HEK293 (cell line): ENCODE results near the gene FIS1.

Experiments
- CTCF ChIA-PET: fragments of 350-600 bp; formaldehyde crosslinking; extraction: SDS; loops from one replicate; lab custom pipeline; 2021; ENCODE audit warnings: antibody characterized with exemption; lab: Yijun Ruan, JAX
- POLR2A ChIA-PET: fragments of 300-600 bp; formaldehyde crosslinking; extraction: SDS; loops from one replicate; lab custom pipeline; 2020; ENCODE audit warnings: antibody characterized with exemption, inconsistent platforms; lab: Yijun Ruan, JAX
- H3K27ac ChIP-seq: fragments of 200-500 bp; sonication (Bioruptor generic); 2 replicates; pipeline ENCODE4 v1.5.1; 2014; ENCODE audit warnings: low read depth, low read length, control low read depth, inconsistent platforms; ENCODE audit errors: extremely low read depth
- H3K36me3 ChIP-seq, 2 experiments: fragments of 200-500 bp in 1 of 2; sonication (Bioruptor generic) in 1 of 2; 1 replicate in 1 of 2; 2 replicates in 1 of 2; pipeline ENCODE4 v1.5.1; 2014 to 2017; ENCODE audit warnings: inconsistent platforms in 2 of 2, low read length in 2 of 2; ENCODE audit not compliant: control insufficient read depth in 2 of 2, insufficient read depth in 1 of 2
- H3K4me1 ChIP-seq: fragments of 200-500 bp; sonication (Bioruptor generic); 2 replicates; pipeline ENCODE4 v1.5.1; 2014; ENCODE audit warnings: mild to moderate bottlenecking, low read length, inconsistent platforms; ENCODE audit not compliant: control insufficient read depth, insufficient read depth
- H3K4me3 ChIP-seq: 2 replicates; pipeline ENCODE4 v1.5.1; 2011; ENCODE audit warnings: low read depth, mild to moderate bottlenecking, control low read depth, low read length, moderate library complexity
- H3K9me3 ChIP-seq: fragments of 200-500 bp; sonication (Bioruptor generic); 2 replicates; pipeline ENCODE4 v1.5.1; 2014; ENCODE audit warnings: low read depth, low read length, inconsistent platforms; ENCODE audit not compliant: control insufficient read depth, insufficient read depth
- BCL11A ChIP-seq: fragments of 450-650 bp; formaldehyde crosslinking; IDR thresholded peaks from 2 replicates; pipeline ENCODE4 v1.5.1; 2016; ENCODE audit warnings: low read depth, missing biosample characterization, missing genetic modification characterization
- GLIS1 ChIP-seq: fragments of 450-650 bp; formaldehyde crosslinking; IDR thresholded peaks from 2 replicates; pipeline ENCODE4 v1.5.1; 2016; ENCODE audit warnings: missing biosample characterization, missing genetic modification characterization
- GLIS2 ChIP-seq: fragments of 450-650 bp; formaldehyde crosslinking; IDR thresholded peaks from 2 replicates; pipeline ENCODE4 v1.5.1; 2016; ENCODE audit warnings: missing biosample characterization, missing genetic modification characterization
- IKZF3 ChIP-seq: fragments of 450-650 bp; IDR thresholded peaks from 2 replicates; pipeline ENCODE4 v1.5.0; 2018; ENCODE audit warnings: missing biosample characterization, mild to moderate bottlenecking, missing genetic modification characterization, moderate library complexity
- MZF1 ChIP-seq: fragments of 450-650 bp; formaldehyde crosslinking; IDR thresholded peaks from 2 replicates; pipeline ENCODE4 v1.5.1; 2017; ENCODE audit warnings: missing biosample characterization, missing genetic modification characterization, borderline replicate concordance
- SCRT1 ChIP-seq: fragments of 450-650 bp; formaldehyde crosslinking; IDR thresholded peaks from 2 replicates; pipeline ENCODE4 v1.5.1; 2016; ENCODE audit warnings: missing biosample characterization, missing genetic modification characterization, borderline replicate concordance
- YY2 ChIP-seq: fragments of 450-650 bp; formaldehyde crosslinking; IDR thresholded peaks from 2 replicates; pipeline ENCODE4 v1.5.1; 2016; ENCODE audit warnings: missing biosample characterization, missing genetic modification characterization
- ZBTB1 ChIP-seq: fragments of 450-650 bp; formaldehyde crosslinking; IDR thresholded peaks from 2 replicates; pipeline ENCODE4 v1.5.1; 2016; ENCODE audit warnings: missing biosample characterization, missing genetic modification characterization
- ZBTB21 ChIP-seq: fragments of 450-650 bp; formaldehyde crosslinking; IDR thresholded peaks from 2 replicates; pipeline ENCODE4 v1.5.1; 2017; ENCODE audit warnings: missing biosample characterization, missing genetic modification characterization
- ZNF155 ChIP-seq: fragments of 450-650 bp; formaldehyde crosslinking; IDR thresholded peaks from 2 replicates; pipeline ENCODE4 v1.5.1; 2016; ENCODE audit warnings: missing biosample characterization, missing genetic modification characterization
- ZNF214 ChIP-seq: fragments of 450-650 bp; formaldehyde crosslinking; IDR thresholded peaks from 2 replicates; pipeline ENCODE4 v1.5.1; 2017; ENCODE audit warnings: missing biosample characterization, mild to moderate bottlenecking, missing genetic modification characterization, borderline replicate concordance
- ZNF23 ChIP-seq: fragments of 450-650 bp; formaldehyde crosslinking; IDR thresholded peaks from 2 replicates; pipeline ENCODE4 v1.5.1; 2016; ENCODE audit warnings: missing biosample characterization, missing genetic modification characterization, borderline replicate concordance
- ZNF302 ChIP-seq: fragments of 450-650 bp; formaldehyde crosslinking; IDR thresholded peaks from 2 replicates; pipeline ENCODE4 v1.5.1; 2016; ENCODE audit warnings: missing biosample characterization, missing genetic modification characterization, low read depth
- ZNF37A ChIP-seq: fragments of 450-650 bp; IDR thresholded peaks from 2 replicates; pipeline ENCODE4 v1.5.1; 2018; ENCODE audit warnings: missing biosample characterization, missing genetic modification characterization
- ZNF394 ChIP-seq: fragments of 450-650 bp; formaldehyde crosslinking; IDR thresholded peaks from 2 replicates; pipeline ENCODE4 v1.5.1; 2016; ENCODE audit warnings: missing biosample characterization, missing genetic modification characterization, mild to moderate bottlenecking, moderate library complexity, borderline replicate concordance
- ZNF433 ChIP-seq: fragments of 450-650 bp; formaldehyde crosslinking; IDR thresholded peaks from 2 replicates; pipeline ENCODE4 v1.5.1; 2016; ENCODE audit warnings: missing biosample characterization, missing genetic modification characterization, low read depth
- ZNF530 ChIP-seq: fragments of 450-650 bp; formaldehyde crosslinking; IDR thresholded peaks from 2 replicates; pipeline ENCODE4 v1.5.1; 2016; ENCODE audit warnings: low read depth, missing biosample characterization, missing genetic modification characterization
- ZNF629 ChIP-seq: fragments of 450-650 bp; formaldehyde crosslinking; IDR thresholded peaks from 2 replicates; pipeline ENCODE4 v1.5.1; 2017; ENCODE audit warnings: missing biosample characterization, missing genetic modification characterization
- ZNF701 ChIP-seq: fragments of 450-650 bp; formaldehyde crosslinking; IDR thresholded peaks from 2 replicates; pipeline ENCODE4 v1.5.1; 2016; ENCODE audit warnings: missing biosample characterization, missing genetic modification characterization
- ZNF777 ChIP-seq: fragments of 450-650 bp; formaldehyde crosslinking; IDR thresholded peaks from 2 replicates; pipeline ENCODE4 v1.5.1; 2017; ENCODE audit warnings: missing biosample characterization, missing genetic modification characterization, borderline replicate concordance
- ZSCAN16 ChIP-seq: fragments of 450-650 bp; formaldehyde crosslinking; IDR thresholded peaks from 2 replicates; pipeline ENCODE4 v1.5.1; 2016; ENCODE audit warnings: missing biosample characterization, missing genetic modification characterization
- TF ChIP-seq, protein P1 (sequence below): fragments of 450-650 bp; formaldehyde crosslinking; IDR thresholded peaks from 2 replicates; pipeline ENCODE4 v1.5.1; 2016; ENCODE audit warnings: missing biosample characterization, missing genetic modification characterization
- TF ChIP-seq, protein P2 (sequence below): IDR thresholded peaks from 2 replicates; pipeline ENCODE4 v1.6.1; 2011; ENCODE audit warnings: mild to moderate bottlenecking, low read depth, low read length, borderline replicate concordance
- TF ChIP-seq, protein P3 (sequence below): fragments of 450-650 bp; formaldehyde crosslinking; IDR thresholded peaks from 2 replicates; pipeline ENCODE4 v1.5.1; 2016; ENCODE audit warnings: missing biosample characterization, missing genetic modification characterization

FIS1 gene

DNA sequence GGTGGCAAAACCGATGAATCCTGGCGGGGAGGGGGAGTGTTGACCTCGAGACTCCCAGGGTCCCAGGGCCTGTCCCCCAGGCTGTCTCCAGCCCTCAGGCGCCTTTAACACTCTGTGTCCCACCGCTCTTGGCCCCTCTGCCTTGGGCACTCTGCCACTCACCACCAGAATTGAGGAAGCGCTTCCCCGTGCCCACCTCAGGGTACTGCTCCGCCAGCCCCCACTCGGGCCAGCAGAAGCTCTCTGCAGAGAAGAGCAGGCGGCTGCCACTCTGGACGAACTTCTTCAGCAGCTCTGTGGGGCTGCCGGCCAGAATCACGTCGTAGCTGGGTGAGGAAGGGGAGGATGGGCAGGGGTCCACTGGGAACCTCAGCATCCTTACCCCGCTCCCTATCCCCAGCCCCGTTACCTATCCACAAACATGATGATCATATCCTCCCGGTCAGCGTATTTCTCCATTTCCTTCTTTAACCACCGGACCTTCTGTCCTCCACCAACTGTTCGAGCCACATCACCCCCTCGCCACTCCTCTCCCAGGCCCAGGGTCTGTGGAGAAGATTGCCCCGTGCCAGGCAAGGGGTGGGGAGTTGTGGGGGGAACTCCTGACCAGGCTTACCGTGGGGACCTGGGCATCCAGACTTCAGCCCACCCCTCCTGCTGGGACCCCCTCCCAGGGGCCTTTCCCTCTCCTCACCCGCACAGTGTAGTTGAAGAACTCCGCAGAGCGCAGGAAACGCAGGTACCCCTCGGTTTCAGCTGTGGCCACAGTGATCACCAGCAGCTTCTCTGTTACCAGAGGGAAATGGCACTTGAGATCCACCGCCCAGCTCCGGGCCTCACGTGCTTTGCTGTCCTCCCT is 28.7 kb downstream of the FIS1 start (continued):
- TF ChIP-seq, protein P1, sequence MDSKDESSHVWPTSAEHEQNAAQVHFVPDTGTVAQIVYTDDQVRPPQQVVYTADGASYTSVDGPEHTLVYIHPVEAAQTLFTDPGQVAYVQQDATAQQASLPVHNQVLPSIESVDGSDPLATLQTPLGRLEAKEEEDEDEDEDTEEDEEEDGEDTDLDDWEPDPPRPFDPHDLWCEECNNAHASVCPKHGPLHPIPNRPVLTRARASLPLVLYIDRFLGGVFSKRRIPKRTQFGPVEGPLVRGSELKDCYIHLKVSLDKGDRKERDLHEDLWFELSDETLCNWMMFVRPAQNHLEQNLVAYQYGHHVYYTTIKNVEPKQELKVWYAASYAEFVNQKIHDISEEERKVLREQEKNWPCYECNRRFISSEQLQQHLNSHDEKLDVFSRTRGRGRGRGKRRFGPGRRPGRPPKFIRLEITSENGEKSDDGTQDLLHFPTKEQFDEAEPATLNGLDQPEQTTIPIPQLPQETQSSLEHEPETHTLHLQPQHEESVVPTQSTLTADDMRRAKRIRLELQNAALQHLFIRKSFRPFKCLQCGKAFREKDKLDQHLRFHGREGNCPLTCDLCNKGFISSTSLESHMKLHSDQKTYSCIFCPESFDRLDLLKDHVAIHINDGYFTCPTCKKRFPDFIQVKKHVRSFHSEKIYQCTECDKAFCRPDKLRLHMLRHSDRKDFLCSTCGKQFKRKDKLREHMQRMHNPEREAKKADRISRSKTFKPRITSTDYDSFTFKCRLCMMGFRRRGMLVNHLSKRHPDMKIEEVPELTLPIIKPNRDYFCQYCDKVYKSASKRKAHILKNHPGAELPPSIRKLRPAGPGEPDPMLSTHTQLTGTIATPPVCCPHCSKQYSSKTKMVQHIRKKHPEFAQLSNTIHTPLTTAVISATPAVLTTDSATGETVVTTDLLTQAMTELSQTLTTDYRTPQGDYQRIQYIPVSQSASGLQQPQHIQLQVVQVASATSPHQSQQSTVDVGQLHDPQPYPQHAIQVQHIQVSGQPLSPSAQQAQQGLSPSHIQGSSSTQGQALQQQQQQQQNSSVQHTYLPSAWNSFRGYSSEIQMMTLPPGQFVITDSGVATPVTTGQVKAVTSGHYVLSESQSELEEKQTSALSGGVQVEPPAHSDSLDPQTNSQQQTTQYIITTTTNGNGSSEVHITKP (tag by site-specific recombination) = no peak
- no peak for TF ChIP-seq BCL11A
- no peak for TF ChIP-seq ZBTB21
- TF ChIP-seq IKZF3 (tag by site-specific recombination) = no peak
- TF ChIP-seq, protein P2, sequence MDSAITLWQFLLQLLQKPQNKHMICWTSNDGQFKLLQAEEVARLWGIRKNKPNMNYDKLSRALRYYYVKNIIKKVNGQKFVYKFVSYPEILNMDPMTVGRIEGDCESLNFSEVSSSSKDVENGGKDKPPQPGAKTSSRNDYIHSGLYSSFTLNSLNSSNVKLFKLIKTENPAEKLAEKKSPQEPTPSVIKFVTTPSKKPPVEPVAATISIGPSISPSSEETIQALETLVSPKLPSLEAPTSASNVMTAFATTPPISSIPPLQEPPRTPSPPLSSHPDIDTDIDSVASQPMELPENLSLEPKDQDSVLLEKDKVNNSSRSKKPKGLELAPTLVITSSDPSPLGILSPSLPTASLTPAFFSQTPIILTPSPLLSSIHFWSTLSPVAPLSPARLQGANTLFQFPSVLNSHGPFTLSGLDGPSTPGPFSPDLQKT = no peak
- TF ChIP-seq ZNF23 (tag by site-specific recombination) = no peak
- TF ChIP-seq, all 188 proteins: peak for 0

GRCh38 chr7:101212014-101212413 is 32.9 kb downstream of the FIS1 start:
- no peak overlapping the region for H3K27ac ChIP-seq
- TF ChIP-seq ZNF701 (tag by site-specific recombination) (no peak), ZNF37A (no peak), MZF1 (no peak), ZNF433 (tag by site-specific recombination) (no peak), ZNF629 (tag by site-specific recombination) (no peak), ZNF530 (tag by site-specific recombination) (no peak), SCRT1 (tag by site-specific recombination) (no peak), ZNF777 (tag by site-specific recombination) (no peak), ZBTB1 (tag by site-specific recombination) (no peak), GLIS2 (tag by site-specific recombination) (no peak), ZNF302 (tag by site-specific recombination) (no peak), YY2 (tag by site-specific recombination) (no peak), ZNF155 (tag by site-specific recombination) (no peak), GLIS1 (no peak), ZNF214 (tag by site-specific recombination) (no peak), ZSCAN16 (tag by site-specific recombination) (no peak), ZNF394 (tag by site-specific recombination) (no peak)
- TF ChIP-seq, protein P3, sequence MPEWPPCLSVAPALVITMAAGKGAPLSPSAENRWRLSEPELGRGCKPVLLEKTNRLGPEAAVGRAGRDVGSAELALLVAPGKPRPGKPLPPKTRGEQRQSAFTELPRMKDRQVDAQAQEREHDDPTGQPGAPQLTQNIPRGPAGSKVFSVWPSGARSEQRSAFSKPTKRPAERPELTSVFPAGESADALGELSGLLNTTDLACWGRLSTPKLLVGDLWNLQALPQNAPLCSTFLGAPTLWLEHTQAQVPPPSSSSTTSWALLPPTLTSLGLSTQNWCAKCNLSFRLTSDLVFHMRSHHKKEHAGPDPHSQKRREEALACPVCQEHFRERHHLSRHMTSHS = no peak
- TF ChIP-seq, all 188 proteins: peak for 0
- POLR2A ChIA-PET = no interaction called here
- Histone ChIP-seq H3K4me3 (no peak overlapping the region), H3K4me1 (0 out of 2 replicates have a peak, but pooled peaks cover 3% of the 10 kb centered on the region), H3K9me3 (no peaks in the 10 kb centered on the region), H3K36me3 (peaks cover 3 to 40% of the 10 kb centered on the region in 2 experiments; a peak in 2 of 3 replicates)
- CTCF ChIA-PET = no interaction called here
